ENCODE results near the gene KDM2B.

Gene KDM2B

GRCh38 chr12:121626853-121627640 is 46.2 kb upstream of the KDM2B start:
- Histone ChIP-seq H2AK5ac (ENCODE audit: low read length, severe bottlenecking) (no peak overlapping the region), H2BK12ac (ENCODE audit: low read length in 2 of 2) (peak overlapping the region in 1 of 2 experiments; percentile 70), H2AFZ (ENCODE audit: low read depth, low read length) (peak overlapping the region; percentile 86), H3K27me3 (ENCODE audit: control insufficient read depth in 1 of 2, insufficient read depth in 1 of 2, low read length in 2 of 2) (no peaks in the 10 kb centered on the region), H3K9ac (ENCODE audit: low read length) (peak overlapping the region; percentile 84), H3K36me3 (ENCODE audit: control insufficient read depth in 1 of 2, insufficient read depth in 2 of 2, low read depth in 1 of 2, low read length in 2 of 2) (no peaks in the 10 kb centered on the region), H2BK120ac (ENCODE audit: low read depth, low read length) (peak overlapping the region; percentile 61), H3K4me1 (ENCODE audit: control insufficient read depth, insufficient read depth, low read depth, low read length) (peaks cover 23% of the 10 kb centered on the region), H3K9me3 (ENCODE audit: control insufficient read depth, low read length) (no peaks in the 10 kb centered on the region), H3K14ac (ENCODE audit: low read length in 2 of 2) (peak overlapping the region in 1 of 2 experiments; percentile 26), H3K27ac (ENCODE audit: low read length, poor library complexity, severe bottlenecking) (peak overlapping the region; percentile 82), H2BK5ac (ENCODE audit: low read depth, low read length, poor library complexity, severe bottlenecking) (peak overlapping the region; percentile 84), H3K79me1 (replicated peaks; ENCODE audit: low read length, poor library complexity, severe bottlenecking) (peaks cover 24% of the 10 kb centered on the region), H3K4ac (ENCODE audit: low read depth in 1 of 2, low read length in 2 of 2) (peak overlapping the region; percentile 64 to 72), H4K91ac (ENCODE audit: low read length) (peak overlapping the region; percentile 68), H3K23ac (ENCODE audit: low read length in 2 of 2) (peak overlapping the region in 1 of 2 experiments; percentile 93), H4K8ac (ENCODE audit: low read length) (no peak overlapping the region), H3K4me2 (ENCODE audit: low read length, poor library complexity, severe bottlenecking) (peak overlapping the region; percentile 80), H2BK15ac (ENCODE audit: low read depth, poor library complexity, severe bottlenecking) (peak overlapping the region; percentile 96), H3K18ac (ENCODE audit: low read depth in 1 of 2, low read length in 2 of 2) (peak overlapping the region; percentile 67 to 89), H3K4me3 (ENCODE audit: insufficient read depth in 1 of 2, low read depth in 1 of 2, low read length in 2 of 2) (peak overlapping the region; percentile 70 to 86)
- DNase-seq = peak; percentile 87
- whole genome bisulfite sequencing = 0% methylated on average over 47 of the region's 53 CpGs

- H3K14ac ChIP-seq (ENCODE audit: low read length in 2 of 2) = peak within 1 kb of the TSS in 1 of 2 experiments; percentile 26
- H2BK5ac ChIP-seq (ENCODE audit: low read depth, low read length, poor library complexity, severe bottlenecking) = peak within 1 kb of the TSS; percentile 84
- no peak within 1 kb of the TSS for H2AK5ac ChIP-seq (ENCODE audit: low read length, severe bottlenecking)
- no peaks in the 10 kb centered on the region for H3K9me3 ChIP-seq (ENCODE audit: control insufficient read depth, low read length)
- H2BK120ac ChIP-seq (ENCODE audit: low read depth, low read length) = peak within 1 kb of the TSS; percentile 73
- H4K8ac ChIP-seq (ENCODE audit: low read length) = peak within 1 kb of the TSS; percentile 74
- H3K4ac ChIP-seq (ENCODE audit: low read depth in 1 of 2, low read length in 2 of 2) = peak within 1 kb of the TSS; percentile 64 to 72
- peak within 1 kb of the TSS; percentile 67 to 89 for H3K18ac ChIP-seq (ENCODE audit: low read depth in 1 of 2, low read length in 2 of 2)
- peak within 1 kb of the TSS; percentile 82 for H3K27ac ChIP-seq (ENCODE audit: low read length, poor library complexity, severe bottlenecking)
- 2% methylated on average over 69 of the region's 92 CpGs for WGBS
- peak within 1 kb of the TSS; percentile 84 for H3K9ac ChIP-seq (ENCODE audit: low read length)
- peaks cover 23% of the 10 kb centered on the region for H3K4me1 ChIP-seq (ENCODE audit: control insufficient read depth, insufficient read depth, low read depth, low read length)
- H3K4me2 ChIP-seq (ENCODE audit: low read length, poor library complexity, severe bottlenecking) = peak within 1 kb of the TSS; percentile 95
- peak within 1 kb of the TSS in 1 of 2 experiments; percentile 70 for H2BK12ac ChIP-seq (ENCODE audit: low read length in 2 of 2)
- no peaks in the 10 kb centered on the region for H3K36me3 ChIP-seq (ENCODE audit: control insufficient read depth in 1 of 2, insufficient read depth in 2 of 2, low read depth in 1 of 2, low read length in 2 of 2)
- peaks cover 22% of the 10 kb centered on the region for H3K79me1 ChIP-seq (replicated peaks; ENCODE audit: low read length, poor library complexity, severe bottlenecking)
- H4K91ac ChIP-seq (ENCODE audit: low read length) = peak within 1 kb of the TSS; percentile 68
- H2AFZ ChIP-seq (ENCODE audit: low read depth, low read length) = peak within 1 kb of the TSS; percentile 86
- H3K23ac ChIP-seq (ENCODE audit: low read length in 2 of 2) = peak within 1 kb of the TSS in 1 of 2 experiments; percentile 93
- H3K4me3 ChIP-seq (ENCODE audit: insufficient read depth in 1 of 2, low read depth in 1 of 2, low read length in 2 of 2) = peak within 1 kb of the TSS; percentile 70 to 86
- H3K27me3 ChIP-seq (ENCODE audit: control insufficient read depth in 1 of 2, insufficient read depth in 1 of 2, low read length in 2 of 2) = no peaks in the 10 kb centered on the region
- peak within 1 kb of the TSS; percentile 89 for H2BK15ac ChIP-seq (ENCODE audit: low read depth, poor library complexity, severe bottlenecking)
- peak; percentile 95 for DNase-seq
Measured at GRCh38 chr12:121626087-121626852, 45.4 kb upstream of the KDM2B start, which contains the start of gene ORAI1. Gene ORAI1, plus strand, starts transcription at chr12:121626530.

- Histone ChIP-seq H3K79me1 (replicated peaks; ENCODE audit: low read length, poor library complexity, severe bottlenecking) (no peaks in the 10 kb centered on the region), H3K14ac (ENCODE audit: low read length in 2 of 2) (no peak overlapping the region), H3K18ac (ENCODE audit: low read depth in 1 of 2, low read length in 2 of 2) (no peak overlapping the region), H4K8ac (ENCODE audit: low read length) (peak overlapping the region; percentile 23), H3K9me3 (ENCODE audit: control insufficient read depth, low read length) (no peaks in the 10 kb centered on the region), H3K36me3 (ENCODE audit: control insufficient read depth in 1 of 2, insufficient read depth in 2 of 2, low read depth in 1 of 2, low read length in 2 of 2) (no peaks in the 10 kb centered on the region), H3K4me2 (ENCODE audit: low read length, poor library complexity, severe bottlenecking) (no peak overlapping the region), H3K9ac (ENCODE audit: low read length) (no peak overlapping the region), H2BK120ac (ENCODE audit: low read depth, low read length) (no peak overlapping the region), H2AFZ (ENCODE audit: low read depth, low read length) (no peak overlapping the region), H3K4me1 (ENCODE audit: control insufficient read depth, insufficient read depth, low read depth, low read length) (peaks cover 5% of the 10 kb centered on the region), H4K91ac (ENCODE audit: low read length) (no peak overlapping the region), H3K4me3 (ENCODE audit: insufficient read depth in 1 of 2, low read depth in 1 of 2, low read length in 2 of 2) (no peak overlapping the region), H3K23ac (ENCODE audit: low read length in 2 of 2) (no peak overlapping the region), H2AK5ac (ENCODE audit: low read length, severe bottlenecking) (no peak overlapping the region), H3K4ac (ENCODE audit: low read depth in 1 of 2, low read length in 2 of 2) (no peak overlapping the region), H3K27ac (ENCODE audit: low read length, poor library complexity, severe bottlenecking) (no peak overlapping the region), H2BK12ac (ENCODE audit: low read length in 2 of 2) (no peak overlapping the region), H2BK15ac (ENCODE audit: low read depth, poor library complexity, severe bottlenecking) (no peak overlapping the region), H3K27me3 (ENCODE audit: control insufficient read depth in 1 of 2, insufficient read depth in 1 of 2, low read length in 2 of 2) (no peaks in the 10 kb centered on the region), H2BK5ac (ENCODE audit: low read depth, low read length, poor library complexity, severe bottlenecking) (no peak overlapping the region)
- WGBS = 72% methylated on average over 7 of the region's 8 CpGs
- no peak for DNase-seq
Measured at GRCh38 chr12:121620333-121620891, 39.6 kb upstream of the KDM2B start.
